ENCODE data around the gene RAB19. TPM values are rescaled to one million over a fixed set of nuclear protein-coding genes. Genes with fewer than 3 reads are reported as not detected.

Gene RAB19
- total and polyA plus RNA-seq, 9 of the 15 experiments (the other 6 are each of a cell fraction or from before 2014, with no cell fraction given) = not detected

- TF ChIP-seq CHD7 (IDR thresholded peaks at IDR 0.05; ENCODE audit: low read depth, low read length) (no peak), GTF3C2 (IDR thresholded peaks at IDR 0.05; ENCODE audit: borderline replicate concordance, extremely low read depth, insufficient read length) (no peak), ARID3B (CRISPR knock-in tag; IDR thresholded peaks at IDR 0.05; ENCODE audit: borderline replicate concordance) (no peak), TSC22D4 (tag; IDR thresholded peaks at IDR 0.05) (no peak), ZBTB17 (CRISPR knock-in tag; IDR thresholded peaks at IDR 0.05) (no peak), ZNF507 (tag; conservative IDR thresholded peaks at IDR 0.05) (no peak), NBN (IDR thresholded peaks at IDR 0.05; ENCODE audit: low read depth) (no peak)
These were observed 13.8 kb upstream of the RAB19 start (continued) for GRCh38 chr7:140390034-140390433.
